Nephron (organoid): ENCODE results near the gene PNMA3.

Source experiments
- H3K27ac Mint-ChIP-seq, 3 experiments: 2 replicates each; pipeline ENCODE4 v1.8.0; 2020; ENCODE audit warnings: mixed read lengths in 3 of 3, mild to moderate bottlenecking in 2 of 3, moderate library complexity in 1 of 3
- H3K27me3 Mint-ChIP-seq: 2 replicates; pipeline ENCODE4 v1.8.0; 2021; ENCODE audit warnings: low read depth, mild to moderate bottlenecking, moderate library complexity, mixed read lengths
- H3K36me3 Mint-ChIP-seq: 2 replicates; pipeline ENCODE4 v1.8.0; 2020; ENCODE audit warnings: low read depth, mixed read lengths
- H3K4me1 Mint-ChIP-seq: 2 replicates; pipeline ENCODE4 v1.8.0; 2020; ENCODE audit warnings: mixed read lengths
- H3K4me3 Mint-ChIP-seq, 3 experiments: 2 replicates each; pipeline ENCODE4 v1.8.0; 2020; ENCODE audit warnings: mild to moderate bottlenecking in 3 of 3, mixed read lengths in 3 of 3, moderate library complexity in 2 of 3
- H3K9me3 Mint-ChIP-seq: 2 replicates; pipeline ENCODE4 v1.8.0; 2020; ENCODE audit warnings: mixed read lengths
- CTCF ChIP-seq, 3 experiments: fragments of 200-600 bp; sonication (generic); IDR thresholded peaks; one replicate each; pipeline ENCODE4 v1.5.0; 2021; ENCODE audit warnings: antibody characterized with exemption in 3 of 3; ENCODE audit not compliant: unreplicated experiment in 3 of 3

PNMA3 gene

GRCh38 chrX:153030801-153031200 lies 25.5 kb upstream of the PNMA3 start:
- H3K27ac Mint-ChIP-seq = no peak overlapping the region
- peaks cover 32% of the 10 kb centered on the region for H3K9me3 Mint-ChIP-seq
- H3K4me3 Mint-ChIP-seq = no peak overlapping the region
- no peak for TF ChIP-seq CTCF (IDR thresholded peaks at IDR 0.05; ENCODE audit: unreplicated experiment in 3 of 3)
- no peaks in the 10 kb centered on the region for H3K4me1 Mint-ChIP-seq
- peaks cover 3% of the 10 kb centered on the region for H3K27me3 Mint-ChIP-seq
- no peaks in the 10 kb centered on the region for H3K36me3 Mint-ChIP-seq

DNA sequence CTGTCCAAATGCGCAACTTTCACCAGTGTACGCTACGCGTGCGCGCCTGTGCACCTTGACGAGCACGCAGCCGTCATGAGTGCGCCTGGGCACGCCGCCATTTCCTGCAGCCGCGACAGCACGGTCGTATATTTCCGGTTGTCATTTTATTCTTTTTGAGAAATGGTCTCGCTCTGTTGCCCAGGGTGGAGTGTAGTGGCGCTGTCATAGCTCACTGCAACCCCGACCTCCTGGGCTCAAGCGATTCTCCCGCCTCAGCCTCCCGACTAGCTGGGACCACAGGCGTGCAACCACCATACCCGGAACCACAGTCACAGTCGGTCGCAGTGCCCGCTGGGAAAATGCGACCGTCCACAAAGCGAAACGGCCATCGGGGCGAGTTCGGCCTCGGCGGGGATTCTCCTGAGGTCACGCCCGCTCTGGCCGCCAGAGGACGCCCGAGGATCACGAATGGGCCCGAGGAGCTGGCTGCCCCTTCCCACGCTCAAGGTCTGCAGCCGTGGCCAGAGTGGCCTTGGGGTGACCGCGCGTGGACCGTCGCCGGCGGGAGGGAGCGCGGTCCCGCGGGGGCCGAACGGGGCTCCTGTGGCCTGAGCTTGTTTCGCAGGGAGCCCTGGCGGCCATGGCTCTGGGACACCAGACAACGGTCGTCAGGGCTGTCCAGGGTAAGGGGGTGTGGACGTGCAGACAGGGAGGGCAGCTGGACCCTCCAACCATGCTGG lies 23.7 kb upstream of the PNMA3 start:
- peaks cover 34% of the 10 kb centered on the region for H3K9me3 Mint-ChIP-seq
- H3K4me3 Mint-ChIP-seq = peak overlapping the region; percentile 21 to 54 (median 52)
- peak; percentile 70 to 76 (median 75) for TF ChIP-seq CTCF (IDR thresholded peaks at IDR 0.05; ENCODE audit: unreplicated experiment in 3 of 3)
- no peak overlapping the region for H3K27ac Mint-ChIP-seq
- H3K27me3 Mint-ChIP-seq = peaks cover 6% of the 10 kb centered on the region
- H3K36me3 Mint-ChIP-seq = no peaks in the 10 kb centered on the region
- H3K4me1 Mint-ChIP-seq = no peaks in the 10 kb centered on the region

GRCh38 chrX:153049093-153049492 lies 7.2 kb upstream of the PNMA3 start:
- H3K9me3 Mint-ChIP-seq = peaks cover 44% of the 10 kb centered on the region
- H3K4me3 Mint-ChIP-seq = no peak overlapping the region
- no peaks in the 10 kb centered on the region for H3K36me3 Mint-ChIP-seq
- H3K27ac Mint-ChIP-seq = no peak overlapping the region
- no peaks in the 10 kb centered on the region for H3K4me1 Mint-ChIP-seq
- H3K27me3 Mint-ChIP-seq = peaks cover 3% of the 10 kb centered on the region
- TF ChIP-seq CTCF (IDR thresholded peaks at IDR 0.05; ENCODE audit: unreplicated experiment in 3 of 3) = no peak

GRCh38 chrX:153052534-153052933 lies 3.7 kb upstream of the PNMA3 start:
- no peaks in the 10 kb centered on the region for H3K36me3 Mint-ChIP-seq
- H3K27ac Mint-ChIP-seq = no peak overlapping the region
- no peak overlapping the region for H3K4me3 Mint-ChIP-seq
- no peaks in the 10 kb centered on the region for H3K4me1 Mint-ChIP-seq
- H3K27me3 Mint-ChIP-seq = peaks cover 18% of the 10 kb centered on the region
- H3K9me3 Mint-ChIP-seq = peaks cover 35% of the 10 kb centered on the region
- TF ChIP-seq CTCF (IDR thresholded peaks at IDR 0.05; ENCODE audit: unreplicated experiment in 3 of 3) = peak in 2 of 3 experiments; percentile 8 to 10

DNA sequence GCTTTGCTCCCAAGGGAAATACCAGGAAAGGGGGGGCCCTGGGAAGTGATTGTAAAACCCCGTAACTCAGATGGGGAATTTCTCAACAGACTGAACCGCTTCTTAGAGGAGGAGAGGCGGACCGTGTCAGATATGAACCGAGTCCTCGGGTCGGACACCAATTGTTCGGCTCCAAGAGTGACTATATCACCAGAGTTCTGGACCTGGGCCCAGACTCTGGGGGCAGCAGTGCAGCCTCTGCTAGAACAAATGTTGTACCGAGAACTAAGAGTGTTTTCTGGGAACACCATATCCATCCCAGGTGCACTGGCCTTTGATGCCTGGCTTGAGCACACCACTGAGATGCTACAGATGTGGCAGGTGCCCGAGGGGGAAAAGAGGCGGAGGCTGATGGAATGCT lies 1.0 kb downstream of the PNMA3 start:
- Mint-ChIP-seq H3K27me3 (peaks cover 15% of the 10 kb centered on the region), H3K9me3 (peaks cover 7% of the 10 kb centered on the region), H3K36me3 (no peaks in the 10 kb centered on the region), H3K4me1 (no peaks in the 10 kb centered on the region), H3K27ac (no peak overlapping the region), H3K4me3 (peak overlapping the region; percentile 48 to 69 (median 60))
- no peak for TF ChIP-seq CTCF (IDR thresholded peaks at IDR 0.05; ENCODE audit: unreplicated experiment in 3 of 3)
